Metanephros (tissue), 2 donors: ENCODE measurements around the gene B4GAT1. TPM values are rescaled to one million over a fixed set of nuclear protein-coding genes. Genes with fewer than 3 reads are reported as not detected.

Source experiments
- small RNA-seq: library from RNA; depleted of rRNA; stranded (forward); fragments of <200 nt; gene quantifications from one replicate; pipeline ENCODE3, GENCODE V24; 2014; ENCODE audit warnings: low replicate concordance
- total RNA-seq: library from RNA; depleted of rRNA; stranded (reverse); fragments of >200 nt; gene quantifications from one replicate; pipeline ENCODE4 v1.2.3, GENCODE V29; 2014

The B4GAT1 gene
- total RNA-seq: 52.5 TPM

GRCh38 chr11:66347425-66348276 is at the start of gene B4GAT1:
Gene B4GAT1 (minus strand): TSS chr11:66347629. CDS start chr11:66347545, 84 bp downstream.

GRCh38 chr11:66371627-66372415 is 24.4 kb upstream of the B4GAT1 start, which contains the start of gene SLC29A2:
Gene SLC29A2 (minus strand): TSS chr11:66371760. CDS start chr11:66371591, 169 bp downstream.

GRCh38 chr11:66344550-66345315 is 2.7 kb downstream of the B4GAT1 start, which contains the start of gene BRMS1:
Gene BRMS1 (minus strand): TSS chr11:66345104. CDS start chr11:66342234, 2,870 bp downstream.

GRCh38 chr11:66336234-66337102 is 11.0 kb downstream of the B4GAT1 start, which contains the start of gene RIN1:
Gene RIN1 (minus strand): TSS chr11:66336434. CDS start chr11:66336402, 32 bp downstream.

GRCh38 chr11:66316849-66317251 is 30.6 kb downstream of the B4GAT1 start, which contains the start of gene CD248:
Gene CD248 (minus strand): TSS chr11:66317044. CDS start chr11:66317027, 17 bp downstream.

Small RNAs within 50 kb of the gene (small RNA-seq; reads per million reads assigned to genes)
- gene RF00017: not detected
- gene RNU1-84P: not detected

Other genes starting within 250 kb of the B4GAT1 start
- gene KLC2, start 89.9 kb downstream of the B4GAT1 start, total RNA-seq: 18.0 TPM
- 89.4 TPM for gene RAB1B, start 79.0 kb downstream of the B4GAT1 start, total RNA-seq
- 1.6 TPM for gene CNIH2, start 69.5 kb downstream of the B4GAT1 start, total RNA-seq
- gene YIF1A, start 58.5 kb downstream of the B4GAT1 start, total RNA-seq: 68.1 TPM
- not detected for gene TMEM151A, start 55.7 kb downstream of the B4GAT1 start, total RNA-seq
- gene CD248, start 30.6 kb downstream of the B4GAT1 start, total RNA-seq: 49.7 TPM
- gene RIN1, start 11.2 kb downstream of the B4GAT1 start, total RNA-seq: 3.8 TPM
- 19.2 TPM for gene BRMS1, start 2.5 kb downstream of the B4GAT1 start, total RNA-seq
- 10.5 TPM for gene SLC29A2, start 24.1 kb upstream of the B4GAT1 start, total RNA-seq
- gene NPAS4, start 73.4 kb upstream of the B4GAT1 start, total RNA-seq: 3.1 TPM
- gene MRPL11, start 91.2 kb upstream of the B4GAT1 start, total RNA-seq: 40.3 TPM
- 10.8 TPM for gene PELI3, start 119.3 kb upstream of the B4GAT1 start, total RNA-seq
- gene DPP3, start 132.8 kb upstream of the B4GAT1 start, total RNA-seq: 25.6 TPM
- gene BBS1, start 163.0 kb upstream of the B4GAT1 start, total RNA-seq: 81.9 TPM
- gene ZDHHC24, start 198.4 kb upstream of the B4GAT1 start, total RNA-seq: 12.3 TPM
- gene ACTN3, start 199.3 kb upstream of the B4GAT1 start, total RNA-seq: 37.8 TPM
- 79.2 TPM for gene CTSF, start 221.0 kb upstream of the B4GAT1 start, total RNA-seq
- gene CCDC87, start 245.4 kb upstream of the B4GAT1 start, total RNA-seq: 0.23 TPM
- 35.4 TPM for gene CCS, start 245.6 kb upstream of the B4GAT1 start, total RNA-seq